ENCODE data around the gene SLC35F6. TPM values are rescaled to one million over a fixed set of nuclear protein-coding genes. Genes with fewer than 3 reads are reported as not detected.
"Not testable (repeated sequence)": the region's sequence is repeated elsewhere in the genome, so short reads cannot be mapped to it uniquely, and the experiment has no call there.

Gene SLC35F6
- total RNA-seq, 1 donor: 30.3 TPM

DNA sequence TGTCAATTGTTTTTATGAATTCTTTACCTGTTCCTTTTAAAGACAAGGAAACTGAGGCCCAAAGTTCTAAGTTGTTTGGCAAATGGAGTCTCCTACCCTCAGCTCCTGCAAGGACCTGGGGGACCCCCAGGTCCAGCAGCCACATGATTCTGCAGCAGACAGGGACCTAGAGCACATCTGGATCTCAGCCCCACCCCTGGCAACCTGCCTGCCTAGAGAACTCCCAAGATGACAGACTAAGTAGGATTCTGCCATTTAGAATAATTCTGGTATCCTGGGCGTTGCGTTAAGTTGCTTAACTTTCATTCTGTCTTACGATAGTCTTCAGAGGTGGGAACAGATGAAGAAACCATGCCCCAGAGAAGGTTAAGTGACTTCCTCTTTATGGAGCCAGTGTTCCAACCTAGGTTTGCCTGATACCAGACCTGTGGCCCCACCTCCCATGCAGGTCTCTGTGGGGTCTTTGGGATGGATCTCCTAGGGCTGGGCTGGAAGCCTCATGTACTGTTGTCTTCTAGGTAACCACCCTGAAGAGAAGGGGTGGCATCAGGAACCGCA is 16.2 kb downstream of the SLC35F6 start:
- Histone ChIP-seq H3K9me3 (ENCODE audit: low read depth, low read length) (no peaks in the 10 kb centered on the region), H3K4me1 (ENCODE audit: insufficient read depth, low read length) (peaks cover 5% of the 10 kb centered on the region), H3K4me3 (ENCODE audit: low read length) (no peak overlapping the region), H3K27me3 (ENCODE audit: insufficient read depth, low read length) (no peaks in the 10 kb centered on the region)

GRCh38 chr2:26782876-26783704 is 19.0 kb downstream of the SLC35F6 start:
- H3K4me3 ChIP-seq (ENCODE audit: low read length): no peak overlapping the region
- H3K4me1 ChIP-seq (ENCODE audit: insufficient read depth, low read length): peaks cover 24% of the 10 kb centered on the region
- no peaks in the 10 kb centered on the region for H3K27me3 ChIP-seq (ENCODE audit: insufficient read depth, low read length)
- no peaks in the 10 kb centered on the region for H3K9me3 ChIP-seq (ENCODE audit: low read depth, low read length)

DNA sequence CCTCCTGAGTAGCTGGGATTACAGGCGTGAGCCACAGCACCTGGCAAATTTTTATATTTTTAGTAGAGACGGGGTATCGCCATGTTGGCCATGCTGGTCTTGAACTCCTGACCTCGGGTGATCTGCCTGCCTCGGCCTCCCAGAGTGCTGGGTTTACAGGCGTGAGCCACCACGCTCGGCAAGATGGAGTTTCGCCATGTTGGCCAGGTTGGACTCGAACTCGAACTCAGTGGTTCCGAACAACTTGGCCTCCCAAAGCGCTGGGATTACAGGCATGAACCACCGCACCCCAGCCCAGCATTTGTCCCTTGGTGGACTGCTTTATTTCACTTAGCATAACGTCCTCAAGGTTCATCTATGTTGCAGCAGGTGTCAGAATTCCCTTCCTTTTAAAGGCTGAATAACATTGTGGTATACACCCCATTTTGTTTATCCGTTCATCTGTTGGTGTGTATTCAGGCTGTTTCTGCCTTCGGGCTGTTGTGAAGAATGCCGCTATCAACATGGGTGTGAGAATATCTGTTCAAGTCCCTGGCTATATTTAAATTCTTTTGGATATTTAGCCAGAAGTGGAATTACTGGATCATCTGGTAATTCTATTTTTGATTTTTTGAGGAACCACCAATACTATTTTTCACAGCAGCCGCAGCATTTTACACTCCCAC is 20.6 kb downstream of the SLC35F6 start:
- no peaks in the 10 kb centered on the region for H3K9me3 ChIP-seq (ENCODE audit: low read depth, low read length)
- H3K4me1 ChIP-seq (ENCODE audit: insufficient read depth, low read length): peaks cover 27% of the 10 kb centered on the region
- no peaks in the 10 kb centered on the region for H3K27me3 ChIP-seq (ENCODE audit: insufficient read depth, low read length)
- H3K4me3 ChIP-seq (ENCODE audit: low read length): no peak overlapping the region

GRCh38 chr2:26785431-26786206 is 21.5 kb downstream of the SLC35F6 start, which contains the start of gene CENPA:
CENPA (plus strand) TSS chr2:26786056; CDS start chr2:26786197, 141 bp downstream.
- H3K4me3 ChIP-seq (ENCODE audit: low read length): peak within 1 kb of the TSS; percentile 62
- no peaks in the 10 kb centered on the region for H3K9me3 ChIP-seq (ENCODE audit: low read depth, low read length)
- H3K4me1 ChIP-seq (ENCODE audit: insufficient read depth, low read length): peaks cover 27% of the 10 kb centered on the region
- no peaks in the 10 kb centered on the region for H3K27me3 ChIP-seq (ENCODE audit: insufficient read depth, low read length)

DNA sequence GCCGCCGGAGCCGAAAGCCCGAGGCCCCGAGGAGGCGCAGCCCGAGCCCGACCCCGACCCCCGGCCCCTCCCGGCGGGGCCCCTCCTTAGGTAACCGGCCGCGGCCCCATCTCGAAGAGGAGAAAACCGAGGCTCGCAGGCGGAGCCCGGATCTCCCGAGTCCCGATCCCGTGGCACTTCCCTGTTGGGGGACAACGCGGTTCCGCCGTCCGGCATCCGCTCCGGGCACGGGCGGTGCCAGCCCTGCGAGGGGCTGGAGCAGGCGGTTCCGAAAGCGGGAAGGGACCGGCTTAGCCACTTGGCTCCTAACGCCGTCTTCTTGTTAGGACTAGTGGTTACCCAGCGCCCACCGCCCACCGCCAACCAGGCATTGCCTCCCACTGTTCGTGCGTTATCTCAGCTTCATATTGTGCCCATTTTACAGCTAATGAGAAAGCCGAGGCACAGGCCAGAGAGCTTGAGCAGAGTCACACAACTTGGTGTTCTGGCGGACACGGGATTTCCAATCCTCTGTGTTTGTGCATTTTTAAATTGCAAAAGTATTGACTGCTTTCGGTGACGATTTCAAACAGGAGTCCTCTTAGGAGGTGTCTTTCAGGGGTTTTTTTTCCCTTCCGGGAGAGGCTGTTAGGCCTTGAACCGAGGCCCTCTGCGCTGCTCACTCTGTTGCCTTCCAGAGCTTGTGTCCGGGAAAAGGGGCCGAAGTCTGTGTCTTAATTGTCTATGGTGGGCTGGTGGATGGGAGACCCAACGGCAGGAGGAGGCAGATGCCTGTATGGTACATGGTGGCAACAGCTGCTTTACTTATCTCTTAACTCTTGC is 22.3 kb downstream of the SLC35F6 start:
- H3K27me3 ChIP-seq (ENCODE audit: insufficient read depth, low read length): no peaks in the 10 kb centered on the region
- H3K9me3 ChIP-seq (ENCODE audit: low read depth, low read length): no peaks in the 10 kb centered on the region
- H3K4me1 ChIP-seq (ENCODE audit: insufficient read depth, low read length): peaks cover 27% of the 10 kb centered on the region
- peak overlapping the region; percentile 62 for H3K4me3 ChIP-seq (ENCODE audit: low read length)

GRCh38 chr2:26792720-26793119 is 28.6 kb downstream of the SLC35F6 start:
- Histone ChIP-seq H3K27me3 (ENCODE audit: insufficient read depth, low read length) (no peaks in the 10 kb centered on the region), H3K4me1 (ENCODE audit: insufficient read depth, low read length) (peaks cover 6% of the 10 kb centered on the region), H3K4me3 (ENCODE audit: low read length) (no peak overlapping the region), H3K9me3 (ENCODE audit: low read depth, low read length) (no peaks in the 10 kb centered on the region)

GRCh38 chr2:26793518-26793917 is 29.4 kb downstream of the SLC35F6 start:
- H3K4me3 ChIP-seq (ENCODE audit: low read length): no peak overlapping the region
- no peaks in the 10 kb centered on the region for H3K9me3 ChIP-seq (ENCODE audit: low read depth, low read length)
- no peaks in the 10 kb centered on the region for H3K27me3 ChIP-seq (ENCODE audit: insufficient read depth, low read length)
- no peaks in the 10 kb centered on the region for H3K4me1 ChIP-seq (ENCODE audit: insufficient read depth, low read length)

GRCh38 chr2:26795135-26795534 is 31.1 kb downstream of the SLC35F6 start:
- not testable (repeated sequence) for H3K4me3 ChIP-seq (ENCODE audit: low read length); H3K9me3 ChIP-seq (ENCODE audit: low read depth, low read length); H3K4me1 ChIP-seq (ENCODE audit: insufficient read depth, low read length); H3K27me3 ChIP-seq (ENCODE audit: insufficient read depth, low read length)

- H3K4me1 ChIP-seq (ENCODE audit: insufficient read depth, low read length): no peaks in the 10 kb centered on the region
- H3K4me3 ChIP-seq (ENCODE audit: low read length): no peak overlapping the region
- no peaks in the 10 kb centered on the region for H3K9me3 ChIP-seq (ENCODE audit: low read depth, low read length)
- H3K27me3 ChIP-seq (ENCODE audit: insufficient read depth, low read length): no peaks in the 10 kb centered on the region
Measured at GRCh38 chr2:26801328-26801727, 37.2 kb downstream of the SLC35F6 start.

- no peaks in the 10 kb centered on the region for H3K4me1 ChIP-seq (ENCODE audit: insufficient read depth, low read length)
- H3K4me3 ChIP-seq (ENCODE audit: low read length): no peak overlapping the region
- no peaks in the 10 kb centered on the region for H3K9me3 ChIP-seq (ENCODE audit: low read depth, low read length)
- no peaks in the 10 kb centered on the region for H3K27me3 ChIP-seq (ENCODE audit: insufficient read depth, low read length)
Measured at GRCh38 chr2:26801796-26802195, 37.7 kb downstream of the SLC35F6 start.

- no peak overlapping the region for H3K4me3 ChIP-seq (ENCODE audit: low read length)
- no peaks in the 10 kb centered on the region for H3K27me3 ChIP-seq (ENCODE audit: insufficient read depth, low read length)
- no peaks in the 10 kb centered on the region for H3K9me3 ChIP-seq (ENCODE audit: low read depth, low read length)
- peaks cover 5% of the 10 kb centered on the region for H3K4me1 ChIP-seq (ENCODE audit: insufficient read depth, low read length)
Measured at GRCh38 chr2:26805241-26805676, 41.2 kb downstream of the SLC35F6 start.

DNA sequence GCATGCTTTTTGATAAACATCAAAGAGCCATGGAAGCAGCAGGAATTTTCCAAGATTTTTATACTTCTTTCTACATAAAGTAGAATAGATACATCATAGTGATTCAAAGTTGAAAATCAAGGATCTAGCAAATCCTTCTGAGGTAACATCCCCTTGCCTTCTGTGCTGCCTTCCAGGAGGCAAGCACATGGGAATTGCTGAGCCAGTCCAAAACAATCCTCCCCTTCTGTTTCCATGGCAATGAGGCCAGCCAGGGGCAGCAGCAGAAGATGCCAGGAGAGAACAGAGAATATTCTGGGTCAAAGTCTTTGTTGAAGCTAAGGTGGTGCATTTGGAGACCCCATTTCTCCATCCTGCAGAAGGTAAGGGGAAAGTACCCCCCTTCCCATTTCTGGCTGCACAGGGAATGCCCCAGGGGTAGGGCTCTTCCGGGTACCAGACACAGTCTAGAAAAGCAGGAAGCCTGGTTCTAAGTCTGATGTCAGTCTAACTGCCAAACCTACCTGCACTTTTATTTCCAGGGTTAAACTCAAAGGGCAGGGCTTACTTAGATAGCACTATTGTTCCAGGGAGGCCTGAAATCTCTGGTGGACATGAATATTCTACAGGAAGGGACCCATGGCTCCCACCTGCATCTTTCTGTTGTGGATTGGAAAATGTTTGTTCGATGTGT is 43.8 kb downstream of the SLC35F6 start:
- H3K27me3 ChIP-seq (ENCODE audit: insufficient read depth, low read length): no peaks in the 10 kb centered on the region
- no peaks in the 10 kb centered on the region for H3K9me3 ChIP-seq (ENCODE audit: low read depth, low read length)
- no peak overlapping the region for H3K4me3 ChIP-seq (ENCODE audit: low read length)
- peaks cover 14% of the 10 kb centered on the region for H3K4me1 ChIP-seq (ENCODE audit: insufficient read depth, low read length)

GRCh38 chr2:26809211-26809610 is 45.1 kb downstream of the SLC35F6 start:
- Histone ChIP-seq H3K4me1 (ENCODE audit: insufficient read depth, low read length) (peaks cover 14% of the 10 kb centered on the region), H3K27me3 (ENCODE audit: insufficient read depth, low read length) (no peaks in the 10 kb centered on the region), H3K9me3 (ENCODE audit: low read depth, low read length) (no peaks in the 10 kb centered on the region), H3K4me3 (ENCODE audit: low read length) (no peak overlapping the region)
